C4-2B (cell line): Measurements from ENCODE around the gene LBP.
"Not testable (repeated sequence)": the region's sequence is repeated elsewhere in the genome, so short reads cannot be mapped to it uniquely, and the experiment has no call there.

Experiments used
- H3K27ac ChIP-seq: fragments of 450-650 bp; 2 replicates; pipeline ENCODE4 v1.5.1; 2017
- CTCF ChIP-seq: fragments of 450-650 bp; conservative IDR thresholded peaks from 2 replicates; pipeline ENCODE4 v1.5.1; 2017; ENCODE audit warnings: mild to moderate bottlenecking
- ZFX ChIP-seq: fragments of 450-650 bp; IDR thresholded peaks from 2 replicates; pipeline ENCODE4 v1.6.1; 2017

LBP gene

DNA sequence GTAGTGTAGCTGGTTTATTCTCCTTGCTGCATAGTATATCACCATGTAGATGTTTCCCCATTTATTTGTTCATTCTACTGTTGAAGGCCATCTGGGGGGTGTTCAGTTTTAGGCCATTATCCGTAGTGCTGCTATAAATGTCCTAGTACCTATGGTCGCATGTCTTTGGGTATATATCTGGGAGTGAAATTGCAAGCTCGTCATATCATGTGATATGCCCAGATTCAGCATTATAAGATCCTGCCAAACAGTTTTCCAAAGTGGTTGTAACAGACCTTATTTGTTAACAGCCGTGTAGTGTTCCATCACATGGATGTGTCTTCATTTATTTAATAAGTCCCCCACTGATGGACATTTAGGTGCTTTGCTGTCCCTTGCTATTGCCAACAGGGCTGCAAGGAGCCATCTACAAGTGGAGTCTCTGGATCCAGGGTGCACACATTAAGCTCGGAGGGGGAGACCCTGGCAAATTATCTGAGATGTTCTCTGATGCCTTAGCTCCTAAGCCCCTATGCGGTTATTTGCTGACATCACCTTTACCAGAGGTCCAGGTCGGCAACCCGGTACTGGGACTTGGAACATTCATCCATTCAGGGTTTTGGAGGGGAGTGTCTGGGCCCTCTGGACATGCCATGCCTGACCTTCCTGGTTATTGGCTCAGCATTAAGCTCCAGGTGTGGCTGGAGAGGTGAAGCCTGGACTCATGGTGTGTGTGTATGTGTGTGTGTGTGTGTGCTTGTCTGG, 16.9 kb downstream of the LBP start:
- H3K27ac ChIP-seq, result no peak overlapping the region

DNA sequence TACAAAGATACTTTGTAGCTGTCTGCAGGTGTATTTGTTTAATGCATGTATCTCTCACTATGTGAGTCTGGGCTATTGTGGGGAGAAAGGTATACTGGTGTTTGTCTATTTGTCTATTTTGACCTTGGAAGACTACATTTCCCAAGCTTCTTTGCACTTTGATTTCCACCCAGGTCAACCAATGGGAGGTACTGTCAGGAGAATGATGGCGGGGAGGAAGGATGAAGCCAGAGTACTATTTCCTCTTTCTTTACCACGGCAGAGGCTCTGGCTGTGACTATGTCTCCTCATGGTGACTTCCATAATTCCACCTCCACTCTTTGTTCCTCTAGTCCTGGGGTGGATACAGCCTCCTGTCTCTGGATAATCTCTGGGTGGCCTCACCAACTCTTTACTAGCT, 23.1 kb downstream of the LBP start:
- no peak overlapping the region for H3K27ac ChIP-seq
- TF ChIP-seq CTCF (no peak), ZFX (no peak)

More for the DNA sequence above, 16.9 kb downstream of the LBP start:
- TF ChIP-seq ZFX (no peak), CTCF (no peak)

DNA sequence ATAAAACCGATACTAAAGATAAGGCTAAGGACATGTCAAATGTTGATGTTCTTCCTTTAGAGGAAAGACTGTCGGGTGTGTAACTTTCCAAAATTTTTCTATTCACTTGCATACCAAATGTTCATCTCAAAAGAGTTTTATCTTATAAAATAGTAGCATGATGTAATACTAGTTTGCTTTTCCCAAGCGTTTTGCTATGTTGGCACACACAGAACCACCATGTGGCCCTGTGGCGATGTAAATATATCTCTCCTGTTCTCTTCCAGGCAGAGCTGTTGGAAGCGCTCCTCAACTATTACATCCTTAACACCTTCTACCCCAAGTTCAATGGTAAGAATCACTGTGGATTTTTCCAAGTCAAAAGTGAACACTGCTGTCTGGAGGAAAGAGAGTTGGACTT, 26.5 kb downstream of the LBP start:
- TF ChIP-seq ZFX (no peak), CTCF (no peak)
- H3K27ac ChIP-seq, result no peak overlapping the region

GRCh38 chr20:38373231-38373867, 27.1 kb downstream of the LBP start:
- TF ChIP-seq ZFX (no peak), CTCF (no peak)
- no peak overlapping the region for H3K27ac ChIP-seq

GRCh38 chr20:38373898-38374297, 27.6 kb downstream of the LBP start:
- no peak overlapping the region for H3K27ac ChIP-seq
- TF ChIP-seq CTCF (no peak), ZFX (no peak)

GRCh38 chr20:38377039-38377685, 30.9 kb downstream of the LBP start:
- TF ChIP-seq ZFX (no peak), CTCF (no peak)
- no peak overlapping the region for H3K27ac ChIP-seq

DNA sequence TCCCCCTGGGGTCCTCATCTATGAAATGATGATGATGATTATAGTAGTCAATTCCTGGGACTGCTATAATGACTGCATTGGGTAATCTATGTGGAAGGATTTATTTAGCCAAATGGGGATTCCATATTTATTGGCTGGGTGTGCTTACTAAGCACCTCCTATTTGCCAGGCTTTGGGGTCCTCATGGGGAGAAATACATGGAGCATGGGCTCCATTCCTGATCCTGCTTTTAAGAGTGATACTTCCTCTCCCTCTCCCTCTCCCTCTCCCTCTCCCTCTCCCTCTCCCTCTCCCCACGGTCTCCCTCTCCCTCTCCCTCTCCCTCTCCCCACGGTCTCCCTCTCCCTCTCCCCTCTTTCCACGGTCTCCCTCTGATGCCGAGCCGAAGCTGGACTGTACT, 31.6 kb downstream of the LBP start:
- not testable (repeated sequence) for H3K27ac ChIP-seq
